HG02642 (cell line): ENCODE results near the gene CATSPERB.
"Not testable (repeated sequence)": the region's sequence is repeated elsewhere in the genome, so short reads cannot be mapped to it uniquely, and the experiment has no call there.

Experiments
- ATAC-seq: cut with Tn5 transposase; IDR thresholded peaks from one replicate; pipeline ENCODE4 v1.9.1; 2021; ENCODE audit warnings: mild to moderate bottlenecking; ENCODE audit not compliant: unreplicated experiment, poor library complexity

CATSPERB gene

GRCh38 chr14:91731986-91732385, at the start of gene CATSPERB:
Gene CATSPERB, minus strand, starts transcription at chr14:91732086. Its CDS starts 2,607 bp downstream, at chr14:91729479.
- ATAC-seq, result no peak

- ATAC-seq, result no peak
Measured at GRCh38 chr14:91780452-91780851, 48.6 kb upstream of the CATSPERB start.

GRCh38 chr14:91778217-91778616, 46.3 kb upstream of the CATSPERB start:
- ATAC-seq, result no peak

GRCh38 chr14:91774140-91775096, 42.5 kb upstream of the CATSPERB start:
- ATAC-seq, result no peak

- ATAC-seq, result no peak
Measured at GRCh38 chr14:91770185-91770584, 38.3 kb upstream of the CATSPERB start.

GRCh38 chr14:91755570-91756295, 23.8 kb upstream of the CATSPERB start:
- ATAC-seq, result no peak

- ATAC-seq, result no peak
Measured at GRCh38 chr14:91754819-91755218, 22.9 kb upstream of the CATSPERB start.

GRCh38 chr14:91754185-91754584, 22.3 kb upstream of the CATSPERB start:
- ATAC-seq, result no peak

GRCh38 chr14:91753501-91754128, 21.7 kb upstream of the CATSPERB start:
- no peak for ATAC-seq

GRCh38 chr14:91752961-91753360, 21.1 kb upstream of the CATSPERB start:
- ATAC-seq, result no peak

GRCh38 chr14:91751719-91752118, 19.8 kb upstream of the CATSPERB start:
- ATAC-seq, result no peak

GRCh38 chr14:91750634-91751198, 18.8 kb upstream of the CATSPERB start:
- ATAC-seq, result no peak

- ATAC-seq, result no peak
Measured at GRCh38 chr14:91749868-91750267, 18.0 kb upstream of the CATSPERB start.

- ATAC-seq, result no peak
Measured at GRCh38 chr14:91748049-91748448, 16.2 kb upstream of the CATSPERB start.

GRCh38 chr14:91745344-91745743, 13.5 kb upstream of the CATSPERB start:
- ATAC-seq, result no peak

GRCh38 chr14:91744068-91744480, 12.2 kb upstream of the CATSPERB start:
- ATAC-seq, result no peak

GRCh38 chr14:91743305-91743653, 11.4 kb upstream of the CATSPERB start:
- ATAC-seq, result no peak

GRCh38 chr14:91742621-91743304, 10.9 kb upstream of the CATSPERB start:
- no peak for ATAC-seq

GRCh38 chr14:91739867-91740266, 8.0 kb upstream of the CATSPERB start:
- ATAC-seq, result not testable (repeated sequence)

- ATAC-seq, result no peak
Measured at GRCh38 chr14:91737619-91738018, 5.7 kb upstream of the CATSPERB start.
